Heart right ventricle (tissue), 16 donors: ENCODE results near the gene FCAMR. TPM values are rescaled to one million over a fixed set of nuclear protein-coding genes. Genes with fewer than 3 reads are reported as not detected.

Source experiments
- ATAC-seq, 8 donors: fragments of 200-7000 bp; cut with Tn5 transposase; one replicate each; pipeline ENCODE4 v1.9.1; 2020; ENCODE audit warnings: mild to moderate bottlenecking in 8 of 8, moderate library complexity in 8 of 8, moderate number of reproducible peaks in 1 of 8
- DNase-seq, 2 donors: peaks; one replicate each; pipeline ENCODE4 v3.0.0-alpha.2; 2020
- H3K27ac ChIP-seq, 10 donors: fragments of 200-600 bp; sonication (generic) in 2 of 10; one replicate each; pipeline versions ENCODE4 v1.5.0 to v1.8.0; 2020 to 2022; ENCODE audit warnings: mild to moderate bottlenecking in 3 of 10
- H3K27me3 ChIP-seq, 7 donors: fragments of 200-600 bp; one replicate each; pipeline ENCODE4 v1.8.0; 2021 to 2022; ENCODE audit warnings: mild to moderate bottlenecking in 2 of 7
- H3K36me3 ChIP-seq, 9 donors: fragments of 200-600 bp; sonication (generic) in 1 of 9; one replicate each; pipeline versions ENCODE4 v1.5.0 to v1.8.0; 2020 to 2022; ENCODE audit warnings: mild to moderate bottlenecking in 2 of 9
- H3K4me1 ChIP-seq, 9 donors: fragments of 200-600 bp; sonication (generic) in 1 of 9; one replicate each; pipeline versions ENCODE4 v1.5.0 to v1.8.0; 2020 to 2022; ENCODE audit warnings: mild to moderate bottlenecking in 4 of 9
- H3K4me3 ChIP-seq, 10 donors: fragments of 200-600 bp; sonication (generic) in 2 of 10; one replicate each; pipeline versions ENCODE4 v1.5.0 to v1.8.0; 2020 to 2022; ENCODE audit warnings: mild to moderate bottlenecking in 7 of 10, moderate library complexity in 2 of 10
- H3K9me3 ChIP-seq, 11 donors: fragments of 200-600 bp in 10 of 11; sonication (generic) in 2 of 11; one replicate each; pipeline versions ENCODE4 v1.5.0 to v1.8.0; 2013 to 2022; ENCODE audit warnings: mild to moderate bottlenecking in 2 of 11, control low read depth in 1 of 11, moderate library complexity in 1 of 11
- WGBS, 2 donors: extraction: QIAGEN DNeasy Blood & Tissue Kit; methylation state at CpG; one replicate each; pipeline ENCODE4 v1.1.7; 2013; ENCODE audit warnings: inconsistent platforms in 1 of 2; 5-methylcytosine and 5-hydroxymethylcytosine counted together
- intact Hi-C, 10 donors: fragments of 100-400 bp; cut with DNase I; formaldehyde crosslinking; loops; one replicate each; pipeline versions ENCODE4 v1.11.1 to v1.14.2; 2022
- polyA plus RNA-seq, 2 donors: library from polyadenylated mRNA; stranded (reverse); fragments of 200-250 nt; gene quantifications; one replicate each; pipeline ENCODE4 v1.2.3, GENCODE V29; 2013
- total RNA-seq, 10 donors: library from RNA; stranded (reverse); fragmentation: NEBNext Ultra II Directional in 3 of 10; extraction: Animal tissue kit (Norgen Biotek cat#: 25700) in 3 of 10; gene quantifications; one replicate each; pipeline versions ENCODE4 v1.2.1 to v1.2.4, GENCODE V29; 2021 to 2023
- TF ChIP-seq, protein P1 (sequence below), 9 donors: fragments of 200-600 bp; sonication (generic) in 2 of 9; IDR thresholded peaks; one replicate each; pipeline versions ENCODE4 v1.5.0 to v1.8.0; 2021 to 2022; ENCODE audit warnings: antibody characterized with exemption in 9 of 9, mild to moderate bottlenecking in 5 of 9, moderate library complexity in 1 of 9
- donor health status: Arrhythmogenic right ventricular cardiomyopathy.
- donor health status: ischemic (EF 13 %, LVEDD 7.1; RV severe dilation, severe dysfunction).
- donor health status: healthy with polysubstance abuse.
- donor health status: DM: no; HTN: yes; CAD: no.
- donor health status: DM: no; HTN: no; CAD: no.
- donor health status: ischemic (EF 25% LVEDD 6.9; RV normal size, moderate dysfunction).
- donor health status: ischemic (EF 25% LVEDD 5.7; RV mildly dilated, moderate dysfunction).
- donor health status: healthy.
- donor health status: DM: yes; HTN: yes; CAD: no.
- donor health status: Ischemic cardiomyopathy.
- donor health status: ischemic (EF 35%, LVEDD 5.7; RV mildly dilated, moderate dysfunction).
- donor health status: nonischemic (EF 11% LVEDD 7.7; RV severe dilation, severe dysfunction).
- donor health status: DM: yes; HTN: yes; CAD: no.
- donor health status: PGD.
- donor health status: ischemic (EF 29% LVEDD 5.4; RV normal size, mild dysfunction).
- donor health status: nonischemic (EF 23%, LVEDD 6.1; RV moderate dilation, normal function).

The FCAMR gene
- total and polyA plus RNA-seq, 12 donors, result not detected

DNA sequence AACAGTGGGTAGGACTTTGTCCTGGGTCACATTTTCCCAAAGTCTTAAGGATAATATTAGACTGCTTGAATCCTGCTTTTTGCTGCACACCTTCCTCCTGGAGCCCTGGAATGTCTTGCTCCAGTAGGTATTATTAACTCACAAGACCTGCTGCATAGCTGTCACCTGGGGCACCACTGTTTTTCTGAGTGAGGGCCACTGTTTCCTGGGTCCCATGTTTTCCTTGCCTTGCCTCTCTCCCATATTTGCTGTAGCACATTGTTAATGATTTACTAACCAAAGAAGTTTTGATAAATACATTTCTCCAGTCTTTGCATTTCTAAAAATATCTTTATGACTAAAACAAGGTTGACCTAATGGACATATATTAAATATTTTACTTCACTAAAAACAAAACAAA, 22.5 kb upstream of the FCAMR start:
- peaks cover 0 to 36% (median 9%) of the 10 kb centered on the region in 7 donors for H3K27me3 ChIP-seq
- no peak overlapping the region for H3K27ac ChIP-seq
- TF ChIP-seq, protein P1, sequence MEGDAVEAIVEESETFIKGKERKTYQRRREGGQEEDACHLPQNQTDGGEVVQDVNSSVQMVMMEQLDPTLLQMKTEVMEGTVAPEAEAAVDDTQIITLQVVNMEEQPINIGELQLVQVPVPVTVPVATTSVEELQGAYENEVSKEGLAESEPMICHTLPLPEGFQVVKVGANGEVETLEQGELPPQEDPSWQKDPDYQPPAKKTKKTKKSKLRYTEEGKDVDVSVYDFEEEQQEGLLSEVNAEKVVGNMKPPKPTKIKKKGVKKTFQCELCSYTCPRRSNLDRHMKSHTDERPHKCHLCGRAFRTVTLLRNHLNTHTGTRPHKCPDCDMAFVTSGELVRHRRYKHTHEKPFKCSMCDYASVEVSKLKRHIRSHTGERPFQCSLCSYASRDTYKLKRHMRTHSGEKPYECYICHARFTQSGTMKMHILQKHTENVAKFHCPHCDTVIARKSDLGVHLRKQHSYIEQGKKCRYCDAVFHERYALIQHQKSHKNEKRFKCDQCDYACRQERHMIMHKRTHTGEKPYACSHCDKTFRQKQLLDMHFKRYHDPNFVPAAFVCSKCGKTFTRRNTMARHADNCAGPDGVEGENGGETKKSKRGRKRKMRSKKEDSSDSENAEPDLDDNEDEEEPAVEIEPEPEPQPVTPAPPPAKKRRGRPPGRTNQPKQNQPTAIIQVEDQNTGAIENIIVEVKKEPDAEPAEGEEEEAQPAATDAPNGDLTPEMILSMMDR (IDR thresholded peaks at IDR 0.05), result no peak
- no peak for ATAC-seq
- intact Hi-C loops, result no loop called here
- H3K9me3 ChIP-seq, result no peaks in the 10 kb centered on the region
- no peaks in the 10 kb centered on the region for H3K36me3 ChIP-seq
- DNase-seq, result no peak
- no peaks in the 10 kb centered on the region for H3K4me1 ChIP-seq
- no peak overlapping the region for H3K4me3 ChIP-seq

DNA sequence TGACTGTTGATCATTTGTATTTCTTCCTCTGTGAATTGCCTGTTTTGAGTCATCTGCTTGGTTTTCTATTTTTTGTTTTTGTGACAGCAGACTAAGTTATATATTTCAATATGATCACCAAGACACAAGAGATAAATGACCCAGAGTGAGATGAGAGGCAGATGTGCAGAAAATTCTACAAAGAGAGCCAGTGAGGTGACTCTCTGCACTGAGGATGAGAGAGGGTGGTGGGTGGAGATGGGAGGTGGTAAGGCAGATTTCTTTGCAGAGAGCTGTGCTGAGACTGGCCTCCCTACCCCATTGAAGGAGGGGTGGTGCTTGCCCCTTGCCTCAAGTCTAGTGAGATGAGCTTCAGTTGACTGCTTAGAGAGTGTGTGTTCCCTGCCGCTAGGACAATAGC, 17.6 kb upstream of the FCAMR start:
- no peak for DNase-seq
- H3K27me3 ChIP-seq, result peaks cover 0 to 44% (median 14%) of the 10 kb centered on the region in 7 donors
- no peak for ATAC-seq
- TF ChIP-seq, protein P1 (IDR thresholded peaks at IDR 0.05), result no peak
- no peaks in the 10 kb centered on the region for H3K9me3 ChIP-seq
- no peak overlapping the region for H3K4me3 ChIP-seq
- H3K4me1 ChIP-seq, result no peaks in the 10 kb centered on the region
- no peaks in the 10 kb centered on the region for H3K36me3 ChIP-seq
- intact Hi-C loops, result loop anchor here in 4 of 10 donors (10.0 kb wide), 3 partner anchors 183 to 383 kb away; partner anchors contain the start of gene DYRK3 (in 2 of the 4)
- no peak overlapping the region for H3K27ac ChIP-seq
- WGBS, 2 donors, result 97 to 100% methylated on average over 1 of the region's 1 CpG

DNA sequence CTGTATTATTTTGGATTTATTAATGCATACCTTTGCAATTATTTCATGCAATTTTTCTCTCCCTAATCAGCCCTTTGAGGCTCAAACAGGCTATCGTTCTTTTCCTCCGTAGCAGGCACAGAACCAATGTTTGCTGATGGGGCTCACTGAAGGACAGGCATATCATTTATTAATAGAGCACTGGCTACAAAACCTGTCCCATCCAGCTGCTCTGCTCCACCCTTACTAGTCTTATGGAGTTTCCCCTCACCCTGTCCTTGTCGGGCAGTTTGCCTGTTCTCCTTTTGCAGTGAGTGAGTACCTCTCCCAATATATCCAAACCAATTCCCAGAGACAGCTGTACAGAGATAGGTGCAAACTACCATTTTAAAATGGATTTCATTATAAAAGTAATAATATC, 16.6 kb upstream of the FCAMR start:
- TF ChIP-seq, protein P1 (IDR thresholded peaks at IDR 0.05), result no peak
- Histone ChIP-seq H3K4me1 (no peaks in the 10 kb centered on the region), H3K9me3 (no peaks in the 10 kb centered on the region), H3K27ac (no peak overlapping the region), H3K27me3 (peaks cover 0 to 37% (median 4%) of the 10 kb centered on the region in 7 donors), H3K36me3 (no peaks in the 10 kb centered on the region), H3K4me3 (no peak overlapping the region)
- no peak for DNase-seq
- intact Hi-C loops, result loop anchor here in 4 of 10 donors (10.0 kb wide), 3 partner anchors 182 to 382 kb away; partner anchors contain the start of gene DYRK3 (in 2 of the 4)
- peak in 4 of 8 donors; percentile 38 to 68 (median 54) for ATAC-seq
- WGBS, 2 donors, result 44 to 49% methylated on average over 3 of the region's 3 CpGs

DNA sequence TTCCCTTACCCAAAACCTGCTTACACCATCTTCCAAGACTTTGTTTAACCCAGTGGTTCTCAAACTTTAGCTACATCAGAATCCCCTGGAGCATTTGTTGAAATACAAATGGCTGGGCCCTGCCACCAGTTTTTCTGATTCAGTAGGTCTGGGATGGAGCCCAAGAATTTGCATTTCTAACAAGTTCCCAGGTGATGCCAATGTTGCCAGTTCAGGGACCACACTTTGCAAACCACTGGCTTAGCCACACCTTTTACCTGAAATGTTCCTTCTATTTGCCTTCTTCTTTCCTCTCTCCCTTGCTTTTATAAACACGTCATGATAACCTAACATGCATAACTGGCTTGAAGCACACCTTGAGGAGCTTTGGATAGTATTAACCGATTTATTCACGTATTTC, 16.1 kb upstream of the FCAMR start:
- H3K9me3 ChIP-seq, result no peaks in the 10 kb centered on the region
- H3K4me1 ChIP-seq, result no peaks in the 10 kb centered on the region
- no peak for DNase-seq
- intact Hi-C loops, result loop anchor here in 4 of 10 donors (10.0 kb wide), 3 partner anchors 182 to 382 kb away; partner anchors contain the start of gene DYRK3 (in 2 of the 4)
- no peak overlapping the region for H3K4me3 ChIP-seq
- 81 to 82% methylated on average over 3 of the region's 3 CpGs for whole genome bisulfite sequencing, 2 donors
- no peaks in the 10 kb centered on the region for H3K36me3 ChIP-seq
- no peak for ATAC-seq
- TF ChIP-seq, protein P1 (IDR thresholded peaks at IDR 0.05), result no peak
- H3K27me3 ChIP-seq, result peaks cover 0 to 33% (median 4%) of the 10 kb centered on the region in 7 donors
- H3K27ac ChIP-seq, result no peak overlapping the region
